Fibroblast of peridontal ligament (primary cell): Measurements from ENCODE around the gene ZRANB3.

ENCODE experiments used
- DNase-seq: peaks from one replicate; pipeline ENCODE4 v3.0.0-alpha.2; 2010; ENCODE audit errors: extremely low read depth

The ZRANB3 gene

DNA sequence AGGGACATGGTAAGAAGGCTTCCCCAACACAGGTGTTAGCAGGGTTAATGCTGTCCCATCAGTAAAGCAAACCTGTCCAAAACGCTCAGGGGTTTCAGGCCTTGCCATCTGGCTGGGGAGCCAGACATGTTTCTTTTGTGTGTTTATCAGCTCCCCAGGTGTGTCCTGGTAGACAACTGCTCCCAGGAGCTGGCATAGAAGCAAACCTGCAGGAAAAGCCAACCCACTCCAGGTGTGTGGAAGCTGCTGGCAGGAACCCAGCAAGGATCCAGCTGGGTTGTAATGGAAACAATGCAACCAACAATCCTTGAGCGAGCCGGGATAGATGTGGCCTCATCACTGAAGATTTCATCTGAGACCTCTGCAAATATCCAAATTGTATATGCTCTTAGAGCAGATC lies 355.8 kb downstream of the ZRANB3 start:
- DNase-seq, result no peak

- no peak for DNase-seq
Measured at GRCh38 chr2:135174810-135175093, 356.3 kb downstream of the ZRANB3 start.

DNA sequence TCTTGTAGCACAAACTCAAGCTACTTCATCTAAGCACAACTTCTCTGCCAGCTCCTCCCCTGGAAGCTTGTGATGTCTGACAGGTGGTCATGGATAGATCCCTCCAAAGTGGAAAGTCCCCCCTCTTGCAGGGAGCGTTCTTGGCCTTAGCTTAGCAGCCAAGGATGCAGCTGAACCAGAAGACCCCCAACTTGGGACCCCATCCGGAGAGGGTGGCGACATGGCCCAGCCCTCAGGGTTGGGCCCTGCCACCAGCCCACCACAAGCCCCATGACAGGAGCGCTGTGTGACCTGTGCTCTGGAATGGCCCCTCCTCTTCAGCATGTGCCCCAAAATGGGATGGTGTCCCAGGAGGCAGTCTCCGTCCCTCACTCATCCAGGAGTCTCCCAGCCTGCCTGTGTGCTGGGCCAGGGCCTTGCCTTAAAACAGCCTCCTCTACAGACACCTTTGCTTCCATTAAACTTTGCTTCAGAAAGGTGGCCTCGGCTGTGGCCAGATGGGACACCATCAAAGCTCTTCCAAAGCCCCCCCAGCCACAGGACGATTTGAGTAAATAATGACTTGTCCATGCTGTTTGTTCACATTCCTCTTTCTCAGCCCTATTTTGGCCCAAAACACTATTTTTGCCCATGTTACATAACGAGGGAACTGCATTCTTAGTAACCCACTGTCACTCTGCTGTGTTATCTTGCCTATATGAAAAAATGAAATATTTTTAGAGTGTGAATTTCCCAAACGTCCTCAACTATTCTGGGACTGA lies 356.8 kb downstream of the ZRANB3 start:
- no peak for DNase-seq

GRCh38 chr2:135169900-135170753 lies 360.9 kb downstream of the ZRANB3 start:
- peak; percentile 11 for DNase-seq

GRCh38 chr2:135168204-135168856 lies 362.7 kb downstream of the ZRANB3 start:
- DNase-seq, result peak; percentile 28

GRCh38 chr2:135167273-135167672 lies 363.7 kb downstream of the ZRANB3 start:
- no peak for DNase-seq

- peak; percentile 42 for DNase-seq
Measured at GRCh38 chr2:135164431-135164830, 366.6 kb downstream of the ZRANB3 start.

DNA sequence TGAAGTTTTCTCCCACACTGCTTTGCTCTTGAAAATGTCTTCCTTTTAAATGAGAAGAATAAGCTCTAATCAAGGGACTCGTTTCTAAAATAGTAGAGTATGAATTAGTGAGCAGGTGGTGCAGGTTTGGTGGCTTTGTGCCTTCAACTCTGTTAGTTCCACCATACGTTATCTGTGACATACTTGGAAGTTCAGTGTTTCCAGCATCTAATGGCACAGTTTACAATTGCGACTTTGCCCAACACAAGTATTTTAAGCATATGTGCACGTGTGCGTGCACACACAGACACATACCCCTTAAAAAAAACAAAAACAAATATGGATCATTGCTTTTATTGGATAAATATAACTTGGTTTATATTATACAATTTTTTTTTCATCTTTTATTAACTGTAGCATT lies 367.1 kb downstream of the ZRANB3 start:
- DNase-seq, result no peak

GRCh38 chr2:135163306-135163705 lies 367.7 kb downstream of the ZRANB3 start:
- DNase-seq, result no peak

- DNase-seq, result no peak
Measured at GRCh38 chr2:135162786-135163185, 368.2 kb downstream of the ZRANB3 start.

DNA sequence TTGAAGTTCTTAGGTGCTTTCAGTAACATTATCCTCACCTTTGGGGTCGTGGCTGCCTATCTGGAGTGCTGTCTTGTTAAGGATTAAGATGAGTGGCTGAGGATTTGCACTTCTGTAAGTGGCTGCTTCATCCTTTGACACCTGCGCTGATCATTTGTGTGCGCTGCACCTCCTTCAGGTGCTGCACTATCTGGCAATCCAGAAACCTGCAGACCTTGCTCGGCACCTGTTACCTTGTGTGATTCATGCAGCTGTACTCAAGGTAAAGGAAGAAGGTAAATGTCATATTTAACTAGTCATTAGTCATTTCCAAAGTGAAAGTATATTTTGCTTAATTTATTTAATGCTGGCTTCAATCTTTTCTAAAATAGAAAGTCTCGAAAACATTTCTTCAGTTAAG lies 368.6 kb downstream of the ZRANB3 start:
- no peak for DNase-seq

GRCh38 chr2:135159191-135159590 lies 371.8 kb downstream of the ZRANB3 start:
- no peak for DNase-seq

DNA sequence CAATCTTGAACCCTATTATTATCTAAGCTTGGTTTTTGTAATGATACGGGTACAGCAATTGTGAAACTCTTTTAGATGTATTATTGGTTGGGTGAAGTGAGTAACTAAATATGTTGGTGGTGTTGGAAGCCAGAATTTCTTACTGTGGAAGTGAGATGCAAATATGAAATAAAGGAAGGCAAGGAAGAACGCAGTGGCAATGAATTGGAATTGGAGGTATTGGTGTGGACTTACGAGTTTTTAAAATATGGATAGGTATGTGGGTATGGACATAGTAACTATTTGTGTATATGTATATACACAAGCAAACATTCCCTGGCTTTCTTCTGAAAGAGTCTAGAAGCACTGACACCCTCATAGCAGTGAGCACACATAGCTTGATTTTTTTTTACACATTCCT lies 373.2 kb downstream of the ZRANB3 start:
- no peak for DNase-seq

DNA sequence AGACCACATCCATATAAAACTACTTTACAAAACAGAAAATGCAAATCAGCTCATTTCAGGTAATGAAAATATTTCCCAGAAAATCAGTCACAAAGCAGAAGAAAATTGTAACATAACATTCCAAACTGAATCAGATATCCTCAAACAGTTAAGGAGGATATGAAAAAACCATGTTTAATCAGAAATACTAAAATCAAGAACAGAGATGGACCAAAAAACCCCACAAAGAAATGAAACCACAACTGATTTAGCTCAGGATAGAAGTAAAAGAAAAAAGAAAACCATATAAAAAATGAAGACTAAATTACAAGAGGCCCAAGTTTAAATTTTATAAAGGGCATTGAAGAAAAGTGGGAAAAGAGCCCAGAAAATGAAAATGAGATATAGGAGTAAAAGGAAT lies 376.1 kb downstream of the ZRANB3 start:
- DNase-seq, result no peak

DNA sequence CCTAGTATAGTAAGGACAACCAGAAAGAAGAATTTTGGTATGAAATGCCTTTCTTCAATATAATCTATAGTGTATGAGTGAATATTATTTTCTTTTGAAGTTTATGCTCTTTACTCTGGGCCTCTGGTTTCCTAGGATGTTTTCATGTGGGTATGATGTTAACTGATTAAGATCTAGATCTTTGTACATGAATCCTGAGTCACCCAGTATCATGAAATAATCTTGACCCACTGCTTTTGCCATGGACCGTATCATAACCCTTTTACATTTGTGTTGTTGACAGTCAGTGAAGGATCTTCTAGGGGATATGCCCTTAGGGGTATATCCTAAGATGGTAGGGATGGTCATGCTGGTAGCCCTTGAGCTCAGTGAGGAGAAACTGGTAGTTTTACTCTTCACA lies 378.7 kb downstream of the ZRANB3 start:
- DNase-seq, result no peak

- DNase-seq, result no peak
Measured at GRCh38 chr2:135151615-135152014, 379.4 kb downstream of the ZRANB3 start.

- no peak for DNase-seq
Measured at GRCh38 chr2:135150725-135151124, 380.3 kb downstream of the ZRANB3 start.

- peak; percentile 43 for DNase-seq
Measured at GRCh38 chr2:135149251-135149650, 381.8 kb downstream of the ZRANB3 start.

GRCh38 chr2:135144343-135144742 lies 386.7 kb downstream of the ZRANB3 start:
- no peak for DNase-seq

- no peak for DNase-seq
Measured at GRCh38 chr2:135142323-135142722, 388.7 kb downstream of the ZRANB3 start.

DNA sequence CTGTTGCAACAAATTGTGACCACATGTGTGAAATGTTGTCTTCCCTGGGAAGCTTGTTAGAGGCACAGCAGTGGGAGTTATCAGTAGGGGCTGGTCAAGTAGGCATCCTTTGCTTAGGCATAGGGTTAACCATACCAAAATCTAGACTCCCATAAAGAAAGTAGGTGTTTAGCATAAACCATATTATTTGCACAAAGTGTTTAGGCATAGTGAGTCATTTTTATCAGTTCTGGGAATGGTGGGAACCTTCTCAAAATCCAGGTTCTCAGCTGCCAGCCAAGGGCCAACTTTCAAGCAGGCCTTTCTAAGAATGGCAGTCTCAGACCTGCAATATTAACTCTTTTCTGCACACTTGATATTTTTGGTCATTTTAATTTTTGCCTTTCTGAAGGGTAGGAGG lies 390.4 kb downstream of the ZRANB3 start:
- no peak for DNase-seq

DNA sequence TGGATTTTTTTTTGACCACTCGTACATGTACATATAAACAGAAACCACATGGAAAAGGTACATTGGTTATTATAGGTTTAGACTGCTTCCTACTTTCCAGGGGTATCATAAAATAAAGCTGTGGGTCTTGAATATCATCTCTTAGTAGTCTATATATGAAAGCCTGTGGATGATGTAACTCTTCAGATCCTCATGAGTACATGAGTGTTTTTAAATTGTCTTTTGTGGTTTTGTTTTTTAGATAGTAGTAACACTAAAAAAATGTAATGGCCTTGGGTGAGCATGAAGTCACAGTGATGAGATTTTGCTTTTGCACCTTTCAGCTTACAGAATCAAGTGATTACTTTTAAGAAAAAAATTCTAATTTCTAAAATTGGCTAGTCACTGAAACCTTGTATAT lies 398.7 kb downstream of the ZRANB3 start:
- DNase-seq, result peak; percentile 55

DNA sequence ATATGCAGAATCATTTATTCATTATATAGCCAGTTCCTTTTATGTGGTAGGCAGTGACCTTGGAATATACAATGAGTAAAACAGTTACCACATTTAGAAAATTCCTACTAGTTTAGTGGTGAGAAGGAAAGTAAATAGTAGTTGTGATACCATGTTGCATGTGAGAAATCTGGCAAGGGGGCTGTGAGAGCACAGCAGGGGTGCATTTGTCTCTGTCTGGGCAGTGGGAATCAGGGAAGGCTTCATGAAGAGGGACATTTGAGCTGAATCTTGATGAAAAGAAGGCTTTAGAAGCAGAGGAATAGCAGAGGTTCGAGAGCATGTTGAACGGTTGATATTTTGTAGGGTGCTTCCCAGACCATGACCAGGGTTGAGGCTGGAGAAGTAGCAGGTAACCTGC lies 400.3 kb downstream of the ZRANB3 start:
- DNase-seq, result no peak
